Natural killer cell (primary cell): ENCODE data around the gene PRTG. TPM values are rescaled to one million over a fixed set of nuclear protein-coding genes. Genes with fewer than 3 reads are reported as not detected.

Experiments
- ATAC-seq, 3 donors: fragments of 150-1000 bp in 2 of 3; fragments of 200-7000 bp in 1 of 3; cut with Tn5 transposase; 1 replicate in 1 of 3; 2 replicates in 2 of 3; pipeline ENCODE4 v1.10.0; 2021; ENCODE audit warnings: mild to moderate bottlenecking in 2 of 3, moderate library complexity in 2 of 3
- DNase-seq, 2 donors: peaks; one replicate each; pipeline versions ENCODE4 v3.0.0 to v3.0.0-alpha.2; 2013 to 2021; ENCODE audit warnings: mixed read lengths in 1 of 2
- H3K27ac ChIP-seq: one replicate; pipeline ENCODE4 v1.5.1; 2013; ENCODE audit warnings: mild to moderate bottlenecking, low read length
- H3K27me3 ChIP-seq: one replicate; pipeline ENCODE4 v1.6.1; 2013; ENCODE audit warnings: low read length; ENCODE audit not compliant: control insufficient read depth, insufficient read depth
- H3K36me3 ChIP-seq: one replicate; pipeline ENCODE4 v1.6.1; 2013; ENCODE audit warnings: low read length; ENCODE audit not compliant: control insufficient read depth, insufficient read depth
- H3K4me1 ChIP-seq: one replicate; pipeline ENCODE4 v1.6.1; 2013; ENCODE audit warnings: low read length; ENCODE audit not compliant: control insufficient read depth, insufficient read depth
- H3K4me3 ChIP-seq: one replicate; pipeline ENCODE4 v1.5.1; 2013; ENCODE audit warnings: low read length
- H3K9me3 ChIP-seq: one replicate; pipeline ENCODE4 v1.6.1; 2013; ENCODE audit warnings: low read length; ENCODE audit not compliant: control insufficient read depth, insufficient read depth
- H3K27ac Mint-ChIP-seq, 2 donors: one replicate each; pipeline ENCODE4 v1.8.0; 2022; ENCODE audit warnings: mild to moderate bottlenecking in 2 of 2, mixed read lengths in 2 of 2, moderate library complexity in 1 of 2
- H3K27me3 Mint-ChIP-seq, 2 donors: one replicate each; pipeline ENCODE4 v1.8.0; 2022; ENCODE audit warnings: low read depth in 2 of 2, mixed read lengths in 2 of 2
- H3K36me3 Mint-ChIP-seq: one replicate; pipeline ENCODE4 v1.8.0; 2022; ENCODE audit warnings: mixed read lengths
- H3K4me1 Mint-ChIP-seq, 2 donors: one replicate each; pipeline ENCODE4 v1.8.0; 2022; ENCODE audit warnings: mixed read lengths in 2 of 2
- H3K4me3 Mint-ChIP-seq: one replicate; pipeline ENCODE4 v1.8.0; 2022; ENCODE audit warnings: mild to moderate bottlenecking, moderate library complexity, mixed read lengths
- H3K9me3 Mint-ChIP-seq, 2 donors: one replicate each; pipeline ENCODE4 v1.8.0; 2022; ENCODE audit warnings: mixed read lengths in 2 of 2
- CTCF ChIP-seq: fragments of 200-600 bp; IDR thresholded peaks from one replicate; pipeline ENCODE4 v1.8.0; 2022; ENCODE audit warnings: antibody characterized with exemption
- WGBS: methylation state at CpG from one replicate; pipeline ENCODE4 v1.1.7; 2013; ENCODE audit warnings: missing lambda C conversion rate; ENCODE audit not compliant: insufficient coverage; 5-methylcytosine and 5-hydroxymethylcytosine counted together
- intact Hi-C: fragments of 100-400 bp; cut with micrococcal nuclease; formaldehyde crosslinking; loops from one replicate; pipeline ENCODE4 v1.14.2; 2022
- total RNA-seq, 4 donors: library from RNA; stranded (reverse); fragments of 120-200 nt in 1 of 4; gene quantifications; one replicate each; pipeline versions ENCODE4 v1.2.3 to v1.2.4, GENCODE V29; 2013 to 2022

PRTG gene
- total RNA-seq, 3 donors from 2014 or later (not counting 1 experiment from before 2014, with no cell fraction given): not detected

- no peak for ATAC-seq
- no peak overlapping the region for H3K4me3 ChIP-seq
- H3K36me3 Mint-ChIP-seq: no peaks in the 10 kb centered on the region
These were observed 7.8 kb upstream of the PRTG start for GRCh38 chr15:55750706-55751105.

GRCh38 chr15:55743729-55744655, 1.0 kb upstream of the PRTG start:
- 82% methylated on average over 19 of the region's 21 CpGs for WGBS
- H3K36me3 ChIP-seq: no peaks in the 10 kb centered on the region
- no peaks in the 10 kb centered on the region for H3K9me3 ChIP-seq
- H3K27me3 ChIP-seq: peaks cover 28% of the 10 kb centered on the region
- TF ChIP-seq CTCF: no peak
- DNase-seq: no peak
- Mint-ChIP-seq H3K9me3 (no peaks in the 10 kb centered on the region), H3K27ac (no peak overlapping the region), H3K27me3 (peaks cover 19 to 23% of the 10 kb centered on the region in 2 donors), H3K36me3 (no peaks in the 10 kb centered on the region), H3K4me3 (peak overlapping the region; percentile 67), H3K4me1 (no peaks in the 10 kb centered on the region)
- H3K4me1 ChIP-seq: peaks cover 10% of the 10 kb centered on the region
- intact Hi-C loops: no loop called here
- H3K4me3 ChIP-seq: no peak overlapping the region
- no peak overlapping the region for H3K27ac ChIP-seq
- ATAC-seq: no peak

More at GRCh38 chr15:55750706-55751105, 7.8 kb upstream of the PRTG start:
- H3K36me3 ChIP-seq: no peaks in the 10 kb centered on the region
- no peak for DNase-seq
- TF ChIP-seq CTCF: no peak
- intact Hi-C loops: no loop called here
- H3K9me3 ChIP-seq: no peaks in the 10 kb centered on the region
- Mint-ChIP-seq H3K27ac (no peak overlapping the region), H3K4me1 (no peaks in the 10 kb centered on the region), H3K27me3 (peaks cover 5 to 10% of the 10 kb centered on the region in 2 donors), H3K4me3 (no peak overlapping the region), H3K9me3 (no peaks in the 10 kb centered on the region)
- H3K4me1 ChIP-seq: no peaks in the 10 kb centered on the region
- no peaks in the 10 kb centered on the region for H3K27me3 ChIP-seq
- WGBS: 93% methylated on average over 2 of the region's 2 CpGs
- H3K27ac ChIP-seq: no peak overlapping the region

- Histone ChIP-seq H3K27ac (no peak overlapping the region), H3K4me3 (no peak overlapping the region), H3K27me3 (peaks cover 30% of the 10 kb centered on the region), H3K36me3 (no peaks in the 10 kb centered on the region), H3K9me3 (no peaks in the 10 kb centered on the region), H3K4me1 (peaks cover 10% of the 10 kb centered on the region)
- H3K36me3 Mint-ChIP-seq: no peaks in the 10 kb centered on the region
- DNase-seq: peak in 1 of 2 donors; percentile 12
- H3K4me1 Mint-ChIP-seq: no peaks in the 10 kb centered on the region
- no peak overlapping the region for H3K27ac Mint-ChIP-seq
- intact Hi-C loops: no loop called here
- H3K9me3 Mint-ChIP-seq: no peaks in the 10 kb centered on the region
- no peak for ATAC-seq
- under 1% methylated on average over 52 of the region's 52 CpGs for WGBS
- no peak overlapping the region for H3K4me3 Mint-ChIP-seq
- H3K27me3 Mint-ChIP-seq: peaks cover 23 to 29% of the 10 kb centered on the region in 2 donors
- TF ChIP-seq CTCF: no peak
These were observed 440 bp downstream of the PRTG start for GRCh38 chr15:55742498-55742926.
